ENCODE measurements around the gene FCRLA. TPM values are rescaled to one million over a fixed set of nuclear protein-coding genes. Genes with fewer than 3 reads are reported as not detected.
"Not testable (repeated sequence)": the region's sequence is repeated elsewhere in the genome, so short reads cannot be mapped to it uniquely, and the experiment has no call there.

The FCRLA gene
- under 1 TPM; 0.30 to 0.50 TPM for total RNA-seq

- Histone ChIP-seq H3K27me3 (no peaks in the 10 kb centered on the region), H3K36me3 (no peaks in the 10 kb centered on the region), H3K4me3 (no peak within 1 kb of the TSS), H3K9ac (ENCODE audit: low read depth in 2 of 2, low read length in 2 of 2) (no peak within 1 kb of the TSS), H3K9me3 (no peaks in the 10 kb centered on the region), H3K27ac (no peak within 1 kb of the TSS), H3K4me1 (no peaks in the 10 kb centered on the region)
- intact Hi-C loops (cut with DNase I) = no loop called here
- no peak for TF ChIP-seq CTCF (IDR thresholded peaks at IDR 0.05)
- no peak for DNase-seq
Measured at GRCh38 chr1:161706482-161707347, at the start of gene FCRLA. TSS of gene FCRLA (plus strand) at chr1:161707229. CDS start at chr1:161707265, 36 bp downstream.

- H3K4me3 ChIP-seq; H3K9ac ChIP-seq (ENCODE audit: low read depth in 2 of 2, low read length in 2 of 2); H3K9me3 ChIP-seq; H3K36me3 ChIP-seq; intact Hi-C loops (cut with DNase I); H3K27me3 ChIP-seq; H3K4me1 ChIP-seq; DNase-seq; H3K27ac ChIP-seq: not testable (repeated sequence)
Measured at GRCh38 chr1:161658524-161658923, 48.5 kb upstream of the FCRLA start.

- H3K27me3 ChIP-seq; H3K9me3 ChIP-seq; H3K9ac ChIP-seq (ENCODE audit: low read depth in 2 of 2, low read length in 2 of 2); intact Hi-C loops (cut with DNase I); H3K36me3 ChIP-seq; H3K4me1 ChIP-seq; H3K27ac ChIP-seq; DNase-seq; H3K4me3 ChIP-seq: not testable (repeated sequence)
Measured at GRCh38 chr1:161661660-161662311, 45.2 kb upstream of the FCRLA start.

GRCh38 chr1:161662684-161663339, 44.2 kb upstream of the FCRLA start, which contains the start of gene FCGR2B:
TSS of gene FCGR2B (plus strand) at chr1:161663143. CDS start at chr1:161663242, 99 bp downstream.
- H3K9ac ChIP-seq (ENCODE audit: low read depth in 2 of 2, low read length in 2 of 2); H3K4me3 ChIP-seq; DNase-seq; H3K4me1 ChIP-seq; H3K27me3 ChIP-seq; H3K36me3 ChIP-seq; intact Hi-C loops (cut with DNase I); H3K27ac ChIP-seq; H3K9me3 ChIP-seq: not testable (repeated sequence)

- H3K27ac ChIP-seq; intact Hi-C loops (cut with DNase I); H3K9me3 ChIP-seq; H3K9ac ChIP-seq (ENCODE audit: low read depth in 2 of 2, low read length in 2 of 2); H3K4me1 ChIP-seq; DNase-seq; H3K36me3 ChIP-seq; H3K27me3 ChIP-seq; H3K4me3 ChIP-seq: not testable (repeated sequence)
Measured at GRCh38 chr1:161663569-161663968, 43.5 kb upstream of the FCRLA start.

GRCh38 chr1:161664689-161665088, 42.3 kb upstream of the FCRLA start:
- DNase-seq; H3K9me3 ChIP-seq; H3K4me1 ChIP-seq; intact Hi-C loops (cut with DNase I); H3K36me3 ChIP-seq; H3K27me3 ChIP-seq; H3K4me3 ChIP-seq; H3K27ac ChIP-seq; H3K9ac ChIP-seq (ENCODE audit: low read depth in 2 of 2, low read length in 2 of 2): not testable (repeated sequence)

- H3K9me3 ChIP-seq; H3K27me3 ChIP-seq; intact Hi-C loops (cut with DNase I); H3K4me1 ChIP-seq; H3K9ac ChIP-seq (ENCODE audit: low read depth in 2 of 2, low read length in 2 of 2); H3K4me3 ChIP-seq; DNase-seq; H3K36me3 ChIP-seq; H3K27ac ChIP-seq: not testable (repeated sequence)
Measured at GRCh38 chr1:161671045-161672020, 35.7 kb upstream of the FCRLA start.

- H3K27ac ChIP-seq, H3K4me1 ChIP-seq: not testable (repeated sequence)
Measured at GRCh38 chr1:161673437-161673836, 33.6 kb upstream of the FCRLA start.

GRCh38 chr1:161674447-161674846, 32.6 kb upstream of the FCRLA start:
- DNase-seq; H3K36me3 ChIP-seq; H3K27me3 ChIP-seq; H3K9ac ChIP-seq (ENCODE audit: low read depth in 2 of 2, low read length in 2 of 2); H3K4me3 ChIP-seq; H3K4me1 ChIP-seq; H3K9me3 ChIP-seq; intact Hi-C loops (cut with DNase I); H3K27ac ChIP-seq: not testable (repeated sequence)

More at GRCh38 chr1:161673437-161673836, 33.6 kb upstream of the FCRLA start:
- H3K36me3 ChIP-seq; H3K9ac ChIP-seq (ENCODE audit: low read depth in 2 of 2, low read length in 2 of 2); intact Hi-C loops (cut with DNase I); H3K27me3 ChIP-seq; H3K4me3 ChIP-seq; DNase-seq; H3K9me3 ChIP-seq: not testable (repeated sequence)

- intact Hi-C loops (cut with DNase I); H3K9ac ChIP-seq (ENCODE audit: low read depth in 2 of 2, low read length in 2 of 2); H3K4me3 ChIP-seq; DNase-seq; H3K36me3 ChIP-seq; H3K4me1 ChIP-seq; H3K27me3 ChIP-seq; H3K9me3 ChIP-seq; H3K27ac ChIP-seq: not testable (repeated sequence)
Measured at GRCh38 chr1:161674908-161675307, 32.1 kb upstream of the FCRLA start.

Data from colonic mucosa (tissue), 4 donors.